ENCODE results near the gene TTC33. TPM values are rescaled to one million over a fixed set of nuclear protein-coding genes. Genes with fewer than 3 reads are reported as not detected.
"Not testable (repeated sequence)": the region's sequence is repeated elsewhere in the genome, so short reads cannot be mapped to it uniquely, and the experiment has no call there.

The TTC33 gene
- total RNA-seq, 1 donor from 2014 or later = 11.7 TPM

DNA sequence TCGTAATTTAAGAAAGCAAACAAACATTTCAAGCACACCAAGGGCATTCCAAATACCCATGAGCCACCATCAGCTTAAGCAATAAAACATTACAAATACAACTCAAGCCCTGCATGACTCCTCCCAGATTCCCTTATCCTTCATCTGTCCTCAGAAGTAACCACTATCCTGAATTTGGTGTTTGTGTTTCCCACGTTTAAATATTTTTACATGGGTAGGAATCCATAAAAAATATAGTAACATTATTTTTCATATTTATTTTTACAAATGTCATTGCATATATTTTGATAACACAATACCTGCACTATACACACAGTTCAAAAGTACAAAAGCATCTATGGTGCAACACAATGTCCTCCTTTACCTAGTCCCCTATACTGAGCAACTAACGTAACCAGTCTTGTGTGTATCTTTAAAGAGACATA is 36.0 kb upstream of the TTC33 start:
- H3K4me3 Mint-ChIP-seq (ENCODE audit: unreplicated experiment) = no peak overlapping the region
- TF ChIP-seq, protein P1, sequence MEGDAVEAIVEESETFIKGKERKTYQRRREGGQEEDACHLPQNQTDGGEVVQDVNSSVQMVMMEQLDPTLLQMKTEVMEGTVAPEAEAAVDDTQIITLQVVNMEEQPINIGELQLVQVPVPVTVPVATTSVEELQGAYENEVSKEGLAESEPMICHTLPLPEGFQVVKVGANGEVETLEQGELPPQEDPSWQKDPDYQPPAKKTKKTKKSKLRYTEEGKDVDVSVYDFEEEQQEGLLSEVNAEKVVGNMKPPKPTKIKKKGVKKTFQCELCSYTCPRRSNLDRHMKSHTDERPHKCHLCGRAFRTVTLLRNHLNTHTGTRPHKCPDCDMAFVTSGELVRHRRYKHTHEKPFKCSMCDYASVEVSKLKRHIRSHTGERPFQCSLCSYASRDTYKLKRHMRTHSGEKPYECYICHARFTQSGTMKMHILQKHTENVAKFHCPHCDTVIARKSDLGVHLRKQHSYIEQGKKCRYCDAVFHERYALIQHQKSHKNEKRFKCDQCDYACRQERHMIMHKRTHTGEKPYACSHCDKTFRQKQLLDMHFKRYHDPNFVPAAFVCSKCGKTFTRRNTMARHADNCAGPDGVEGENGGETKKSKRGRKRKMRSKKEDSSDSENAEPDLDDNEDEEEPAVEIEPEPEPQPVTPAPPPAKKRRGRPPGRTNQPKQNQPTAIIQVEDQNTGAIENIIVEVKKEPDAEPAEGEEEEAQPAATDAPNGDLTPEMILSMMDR (IDR thresholded peaks at IDR 0.05; ENCODE audit: partially characterized antibody, unreplicated experiment) = no peak
- peaks cover 4% of the 10 kb centered on the region for H3K27me3 Mint-ChIP-seq (ENCODE audit: unreplicated experiment)
- no peaks in the 10 kb centered on the region for H3K4me1 Mint-ChIP-seq (ENCODE audit: low read depth, unreplicated experiment)
- no peak for DNase-seq
- no peak overlapping the region for H3K27ac Mint-ChIP-seq (ENCODE audit: unreplicated experiment)
- H3K36me3 Mint-ChIP-seq (ENCODE audit: unreplicated experiment) = peaks cover 10% of the 10 kb centered on the region
- peaks cover 2% of the 10 kb centered on the region for H3K9me3 Mint-ChIP-seq (ENCODE audit: unreplicated experiment)

GRCh38 chr5:40790947-40791593 is 35.3 kb upstream of the TTC33 start:
- Mint-ChIP-seq H3K36me3 (ENCODE audit: unreplicated experiment) (peaks cover 15% of the 10 kb centered on the region), H3K27me3 (ENCODE audit: unreplicated experiment) (peaks cover 4% of the 10 kb centered on the region), H3K4me1 (ENCODE audit: low read depth, unreplicated experiment) (no peaks in the 10 kb centered on the region), H3K4me3 (ENCODE audit: unreplicated experiment) (no peak overlapping the region), H3K27ac (ENCODE audit: unreplicated experiment) (no peak overlapping the region), H3K9me3 (ENCODE audit: unreplicated experiment) (peaks cover 2% of the 10 kb centered on the region)
- DNase-seq = no peak
- TF ChIP-seq, protein P1 (IDR thresholded peaks at IDR 0.05; ENCODE audit: partially characterized antibody, unreplicated experiment) = no peak

DNA sequence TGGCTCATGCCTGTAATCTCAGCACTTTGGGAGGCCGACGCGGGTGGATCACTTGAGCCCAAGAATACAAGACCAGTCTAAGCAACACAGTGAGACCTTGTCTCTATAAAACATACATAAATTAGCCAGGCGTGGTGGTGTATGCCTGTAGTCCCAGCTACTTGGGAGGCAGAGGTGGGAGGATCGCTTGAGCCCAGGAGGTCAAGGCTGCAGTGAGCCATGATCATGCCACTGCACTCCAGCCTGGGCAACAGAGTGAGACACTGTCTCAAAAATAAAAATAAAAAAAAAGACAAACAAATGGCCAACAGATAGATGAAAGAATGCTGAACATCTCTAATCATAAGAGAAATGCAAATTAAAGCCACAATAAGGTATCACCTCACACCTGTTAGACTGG is 33.2 kb upstream of the TTC33 start:
- H3K36me3 Mint-ChIP-seq (ENCODE audit: unreplicated experiment) = peaks cover 19% of the 10 kb centered on the region

DNA sequence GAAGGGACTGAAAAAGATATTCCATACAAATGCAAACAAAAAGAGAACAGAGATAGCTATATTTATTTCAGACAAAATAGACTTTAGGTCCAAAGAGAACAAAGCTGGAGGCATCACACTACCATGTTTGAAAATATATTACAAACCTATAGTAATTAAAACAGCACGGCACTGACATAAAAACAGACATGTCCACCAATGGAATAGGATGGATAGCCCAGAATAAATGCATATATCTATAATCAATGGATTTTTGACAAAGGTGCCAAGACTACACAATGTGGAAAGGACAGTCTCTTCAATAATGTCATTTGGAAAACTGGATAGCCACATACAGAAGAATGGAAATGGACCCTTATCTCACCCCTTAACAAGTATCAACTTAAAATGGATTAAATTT is 32.2 kb upstream of the TTC33 start:
- peaks cover 19% of the 10 kb centered on the region for H3K36me3 Mint-ChIP-seq (ENCODE audit: unreplicated experiment)
- H3K4me1 Mint-ChIP-seq (ENCODE audit: low read depth, unreplicated experiment) = no peaks in the 10 kb centered on the region
- TF ChIP-seq, protein P1 (IDR thresholded peaks at IDR 0.05; ENCODE audit: partially characterized antibody, unreplicated experiment) = no peak
- no peak for DNase-seq
- no peak overlapping the region for H3K27ac Mint-ChIP-seq (ENCODE audit: unreplicated experiment)
- peaks cover 2% of the 10 kb centered on the region for H3K27me3 Mint-ChIP-seq (ENCODE audit: unreplicated experiment)
- H3K4me3 Mint-ChIP-seq (ENCODE audit: unreplicated experiment) = no peak overlapping the region
- H3K9me3 Mint-ChIP-seq (ENCODE audit: unreplicated experiment) = peaks cover 2% of the 10 kb centered on the region

More for the DNA sequence above, 33.2 kb upstream of the TTC33 start:
- H3K27me3 Mint-ChIP-seq (ENCODE audit: unreplicated experiment); DNase-seq; H3K4me1 Mint-ChIP-seq (ENCODE audit: low read depth, unreplicated experiment); H3K27ac Mint-ChIP-seq (ENCODE audit: unreplicated experiment); H3K9me3 Mint-ChIP-seq (ENCODE audit: unreplicated experiment); H3K4me3 Mint-ChIP-seq (ENCODE audit: unreplicated experiment): not testable (repeated sequence)

DNA sequence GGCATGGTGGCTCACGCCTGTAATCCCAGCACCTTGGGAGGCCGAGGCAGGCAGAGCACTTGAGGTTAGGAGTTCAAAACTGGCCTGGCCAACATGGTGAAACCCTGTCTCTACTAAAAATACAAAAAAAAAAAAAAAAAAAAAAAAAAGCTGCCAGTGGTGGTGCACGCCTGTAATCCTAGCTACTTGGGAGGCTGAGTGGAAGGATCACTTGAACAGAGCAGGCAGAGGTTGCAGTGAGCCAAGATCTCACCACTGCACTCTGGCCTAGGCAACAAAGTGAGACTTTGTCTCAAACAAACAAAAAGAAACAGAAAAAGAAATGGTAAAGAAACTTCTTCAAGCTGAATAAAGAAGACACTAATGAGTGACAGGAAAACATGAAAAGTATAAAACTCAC is 30.9 kb upstream of the TTC33 start:
- peaks cover 19% of the 10 kb centered on the region for H3K36me3 Mint-ChIP-seq (ENCODE audit: unreplicated experiment)
- H3K27ac Mint-ChIP-seq (ENCODE audit: unreplicated experiment); DNase-seq; H3K4me3 Mint-ChIP-seq (ENCODE audit: unreplicated experiment); H3K4me1 Mint-ChIP-seq (ENCODE audit: low read depth, unreplicated experiment); H3K27me3 Mint-ChIP-seq (ENCODE audit: unreplicated experiment); H3K9me3 Mint-ChIP-seq (ENCODE audit: unreplicated experiment): not testable (repeated sequence)

DNA sequence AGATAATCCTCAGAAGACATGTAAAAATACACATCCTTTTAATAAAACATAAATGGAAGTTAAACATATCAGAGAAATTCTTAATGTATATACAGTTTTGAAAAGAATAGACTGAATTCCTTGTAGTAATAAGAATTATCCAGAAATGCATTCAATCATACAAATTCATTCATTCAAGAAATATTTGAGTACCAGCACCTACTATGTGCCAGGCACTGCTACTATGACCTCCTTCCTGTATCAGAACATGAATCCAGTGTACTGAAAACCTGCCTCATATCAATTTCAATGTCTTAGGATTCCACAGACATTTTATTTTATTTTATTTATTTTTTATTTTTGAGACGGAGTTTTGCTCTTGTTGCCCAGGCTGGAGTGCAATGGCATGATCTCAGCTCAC is 29.2 kb upstream of the TTC33 start:
- no peak overlapping the region for H3K4me3 Mint-ChIP-seq (ENCODE audit: unreplicated experiment)

More for the DNA sequence above, 29.2 kb upstream of the TTC33 start:
- Mint-ChIP-seq H3K4me1 (ENCODE audit: low read depth, unreplicated experiment) (no peaks in the 10 kb centered on the region), H3K36me3 (ENCODE audit: unreplicated experiment) (peaks cover 19% of the 10 kb centered on the region), H3K9me3 (ENCODE audit: unreplicated experiment) (peaks cover 3% of the 10 kb centered on the region), H3K27ac (ENCODE audit: unreplicated experiment) (no peak overlapping the region), H3K27me3 (ENCODE audit: unreplicated experiment) (peaks cover 2% of the 10 kb centered on the region)
- DNase-seq = no peak
- TF ChIP-seq, protein P1 (IDR thresholded peaks at IDR 0.05; ENCODE audit: partially characterized antibody, unreplicated experiment) = no peak

All from glutamatergic neuron (in vitro differentiated cells).